Measurements from ENCODE around the gene PREB. TPM values are rescaled to one million over a fixed set of nuclear protein-coding genes. Genes with fewer than 3 reads are reported as not detected.

Gene PREB
- total and polyA plus RNA-seq, 2 of the 13 experiments (the other 11 are each of a cell fraction or from before 2014, with no cell fraction given) = 112 to 192 TPM

DNA sequence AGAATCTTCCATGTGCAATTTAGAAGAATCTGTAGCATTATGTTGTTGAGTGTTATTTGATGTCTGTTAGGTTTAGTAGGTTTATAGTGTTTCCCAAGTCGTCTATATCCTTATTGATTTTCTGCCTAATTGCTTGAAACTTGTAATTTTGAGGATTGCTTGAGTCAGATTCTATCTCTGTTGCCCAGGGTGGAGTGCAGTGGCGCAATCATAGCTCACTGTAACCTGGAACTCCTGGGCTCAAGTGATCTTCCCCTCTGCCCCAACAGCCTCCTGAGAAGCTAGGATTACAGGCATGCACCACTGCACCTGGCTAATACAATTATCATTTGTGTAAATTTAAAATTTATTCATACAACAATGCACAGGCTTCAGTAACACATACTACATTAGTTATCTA is 11.2 kb upstream of the PREB start:
- Histone ChIP-seq H3K36me3 (replicated peaks in 1 of 2; ENCODE audit: control insufficient read depth in 1 of 2, insufficient read depth in 2 of 2, low read length in 2 of 2) (no peaks in the 10 kb centered on the region), H4K20me1 (ENCODE audit: insufficient read depth, low read length) (no peaks in the 10 kb centered on the region), H3K27ac (ENCODE audit: extremely low read length, insufficient read depth, low read length) (no peak overlapping the region), H3K4me2 (ENCODE audit: low read depth, low read length) (no peak overlapping the region), H3K79me2 (ENCODE audit: insufficient read depth, low read length) (no peaks in the 10 kb centered on the region), H3K9me3 (ENCODE audit: low read length) (no peaks in the 10 kb centered on the region), H3K4me1 (ENCODE audit: insufficient read depth, low read length) (peaks cover 35% of the 10 kb centered on the region), H3K4me3 (replicated peaks in 1 of 3; ENCODE audit: insufficient read depth in 1 of 3, low read depth in 2 of 3, low read length in 3 of 3) (no peak overlapping the region), H3K9ac (ENCODE audit: insufficient read depth, low read depth, low read length) (no peak overlapping the region), H2AFZ (ENCODE audit: low read length) (no peak overlapping the region), H3K27me3 (ENCODE audit: control insufficient read depth in 1 of 2, insufficient read depth in 2 of 2, low read length in 2 of 2) (peaks cover 0 to 2% of the 10 kb centered on the region in 2 experiments; a peak in 2 of 5 replicates)
- POLR2A ChIA-PET = no interaction called here
- in situ Hi-C loops (cut with HindIII; ENCODE audit: extremely low pct_ligation_motif_present, low pct_unique_long_range_greater_than_20kb) = no loop called here
- ATAC-seq (no peak), DNase-seq (ENCODE audit: low spot score) (no peak), FAIRE-seq (no peak)
- TF ChIP-seq GATA4 (IDR thresholded peaks at IDR 0.05; ENCODE audit: borderline replicate concordance, low read depth) (no peak), CEBPG (CRISPR knock-in tag; IDR thresholded peaks at IDR 0.05) (peak; percentile 25; the same call in 1 of the 2 replicates), CEBPB (IDR thresholded peaks at IDR 0.05; ENCODE audit: borderline replicate concordance, low read depth, low read length) (peak; percentile 5; the same call in 1 of the 2 replicates)
- no TSS peak for BruUV-seq (replicated peaks)
- CTCF ChIA-PET (ENCODE audit: low intra/inter-chr PET ratio, low total read pairs) = no interaction called here
- 25% methylated on average over 2 of the region's 2 CpGs for WGBS (ENCODE audit: low lambda C conversion rate)
- intact Hi-C loops (cut with micrococcal nuclease; ENCODE audit: unreplicated experiment) = no loop called here

DNA sequence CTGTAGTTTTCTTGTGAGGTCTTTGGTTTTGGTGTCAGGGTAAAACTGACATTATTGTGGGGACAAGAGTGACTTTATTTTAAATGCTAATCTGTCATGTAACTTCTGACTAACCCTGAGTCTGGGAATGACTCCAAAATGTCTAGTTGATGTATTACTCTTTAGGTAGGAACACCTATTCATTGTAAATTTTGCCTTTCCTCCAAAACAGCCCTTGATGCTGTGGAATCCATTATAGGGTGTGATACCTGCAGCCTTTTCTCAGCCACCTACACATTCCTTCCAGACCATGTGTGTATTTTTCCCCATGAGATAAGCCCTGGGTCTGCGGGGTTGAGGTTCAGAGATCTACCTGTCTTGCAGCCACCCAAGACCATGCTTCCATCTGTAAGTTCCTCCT is 8.8 kb upstream of the PREB start:
- in situ Hi-C loops (cut with HindIII; ENCODE audit: extremely low pct_ligation_motif_present, low pct_unique_long_range_greater_than_20kb) (no loop called here), intact Hi-C loops (cut with micrococcal nuclease; ENCODE audit: unreplicated experiment) (no loop called here)
- POLR2A ChIA-PET = no interaction called here
- 0% methylated on average over 1 of the region's 1 CpG for WGBS (ENCODE audit: low lambda C conversion rate)
- Histone ChIP-seq H3K4me3 (replicated peaks in 1 of 3; ENCODE audit: insufficient read depth in 1 of 3, low read depth in 2 of 3, low read length in 3 of 3) (no peak overlapping the region), H3K79me2 (ENCODE audit: insufficient read depth, low read length) (no peaks in the 10 kb centered on the region), H3K9ac (ENCODE audit: insufficient read depth, low read depth, low read length) (no peak overlapping the region), H3K36me3 (replicated peaks in 1 of 2; ENCODE audit: control insufficient read depth in 1 of 2, insufficient read depth in 2 of 2, low read length in 2 of 2) (no peaks in the 10 kb centered on the region), H3K27me3 (ENCODE audit: control insufficient read depth in 1 of 2, insufficient read depth in 2 of 2, low read length in 2 of 2) (peaks cover 4 to 15% of the 10 kb centered on the region in 2 experiments; a peak in 4 of 5 replicates), H2AFZ (ENCODE audit: low read length) (peak overlapping the region; percentile 0), H3K27ac (ENCODE audit: extremely low read length, insufficient read depth, low read length) (no peak overlapping the region), H3K9me3 (ENCODE audit: low read length) (no peaks in the 10 kb centered on the region), H4K20me1 (ENCODE audit: insufficient read depth, low read length) (no peaks in the 10 kb centered on the region), H3K4me2 (ENCODE audit: low read depth, low read length) (no peak overlapping the region), H3K4me1 (ENCODE audit: insufficient read depth, low read length) (peaks cover 21% of the 10 kb centered on the region)
- no peak for FAIRE-seq
- DNase-seq (ENCODE audit: low spot score) = no peak
- BruUV-seq (replicated peaks) = no TSS peak
- CTCF ChIA-PET (ENCODE audit: low intra/inter-chr PET ratio, low total read pairs) = no interaction called here
- no peak for TF ChIP-seq ETV6 (CRISPR knock-in tag; conservative IDR thresholded peaks at IDR 0.05)
- TF ChIP-seq KDM4B (CRISPR knock-in tag; IDR thresholded peaks at IDR 0.05) = no peak
- no peak for TF ChIP-seq ZNF891 (CRISPR knock-in tag; IDR thresholded peaks at IDR 0.05)
- no peak for TF ChIP-seq POLR2AphosphoS5 (IDR thresholded peaks at IDR 0.05; ENCODE audit: low read depth, low read length)
- ATAC-seq = no peak

Data from HepG2 (cell line).